ENCODE measurements around the gene FHOD1.

- TF ChIP-seq CTCF (IDR thresholded peaks at IDR 0.05) (no peak), POLR2A (IDR thresholded peaks at IDR 0.05) (no peak)
Measured at GRCh38 chr16:67246756-67247191, 507 bp downstream of the FHOD1 start.

Data from vagina (tissue), 2 donors.